Omental fat pad (tissue), 4 donors: Measurements from ENCODE around the gene FASTK. TPM values are rescaled to one million over a fixed set of nuclear protein-coding genes. Genes with fewer than 3 reads are reported as not detected.

Source experiments
- ATAC-seq: fragments of 150-250 bp; one replicate; pipeline ENCODE4 v1.9.1; 2016; ENCODE audit warnings: mild to moderate bottlenecking, moderate library complexity; ENCODE audit not compliant: low FRiP score
- DNase-seq: peaks from one replicate; pipeline ENCODE4 v3.0.0-alpha.2; 2019; ENCODE audit warnings: low spot score
- total RNA-seq, 4 donors: library from RNA; depleted of rRNA; stranded (reverse); fragments of >200 nt; gene quantifications; one replicate each; pipeline ENCODE4 v1.1.0, GENCODE V29; 2016
- TF ChIP-seq, protein P1 (sequence below), 3 donors: fragments of 450-650 bp; IDR thresholded peaks; one replicate each; pipeline ENCODE4 v1.5.1; 2016 to 2017; ENCODE audit warnings: antibody characterized with exemption in 3 of 3, mild to moderate bottlenecking in 3 of 3, moderate library complexity in 2 of 3

The FASTK gene
- total RNA-seq, 4 donors from 2014 or later = 44.0 to 67.6 (median 51.6) TPM

DNA sequence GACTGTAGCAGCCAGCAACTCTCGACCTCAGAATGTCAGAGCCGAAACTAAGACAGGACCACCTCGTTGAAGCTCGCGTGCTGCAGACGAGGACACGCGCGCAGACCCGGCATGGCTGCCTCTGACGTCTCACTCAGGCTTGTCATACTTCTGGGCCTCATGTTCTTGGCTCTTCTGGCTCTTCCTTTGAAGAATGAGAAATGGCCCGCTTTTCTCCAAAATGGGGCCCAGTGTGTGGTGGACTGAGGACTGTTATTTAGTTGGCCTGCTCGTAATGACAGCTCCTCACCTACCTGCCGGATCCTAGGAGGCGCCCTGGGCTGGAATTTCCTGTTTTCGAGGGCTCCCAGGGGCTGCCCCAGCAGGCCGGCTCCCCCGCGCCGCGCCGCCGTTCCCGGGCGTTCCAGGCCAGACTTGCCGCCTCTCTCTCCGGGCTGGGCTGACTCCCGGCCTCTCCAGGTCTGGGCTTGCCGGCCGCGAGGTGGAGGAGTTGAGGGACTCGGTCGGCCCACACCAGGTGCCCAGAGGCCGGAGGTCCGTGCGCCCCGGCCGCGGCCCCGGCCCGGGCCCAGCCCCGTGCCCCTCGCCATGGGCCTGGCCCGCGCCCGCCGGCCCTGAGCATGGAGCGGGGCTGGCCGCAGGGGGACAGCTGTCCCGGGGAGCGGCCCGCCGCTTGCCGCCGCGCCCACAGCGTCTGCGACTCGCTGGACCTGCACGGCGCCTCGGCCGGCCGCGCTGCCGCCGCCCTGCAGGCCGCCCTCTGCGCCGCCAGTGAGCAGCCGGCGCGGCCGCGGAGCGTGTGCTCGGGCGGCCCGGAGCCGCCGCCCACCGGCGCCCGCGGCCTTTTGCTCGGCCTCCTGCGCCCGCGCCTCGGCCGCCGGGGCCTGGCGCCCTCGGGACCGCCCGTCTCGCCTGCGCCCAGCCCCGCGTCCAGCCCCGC is 33.8 kb upstream of the FASTK start:
- DNase-seq (no peak), ATAC-seq (no peak)
- TF ChIP-seq, protein P1, sequence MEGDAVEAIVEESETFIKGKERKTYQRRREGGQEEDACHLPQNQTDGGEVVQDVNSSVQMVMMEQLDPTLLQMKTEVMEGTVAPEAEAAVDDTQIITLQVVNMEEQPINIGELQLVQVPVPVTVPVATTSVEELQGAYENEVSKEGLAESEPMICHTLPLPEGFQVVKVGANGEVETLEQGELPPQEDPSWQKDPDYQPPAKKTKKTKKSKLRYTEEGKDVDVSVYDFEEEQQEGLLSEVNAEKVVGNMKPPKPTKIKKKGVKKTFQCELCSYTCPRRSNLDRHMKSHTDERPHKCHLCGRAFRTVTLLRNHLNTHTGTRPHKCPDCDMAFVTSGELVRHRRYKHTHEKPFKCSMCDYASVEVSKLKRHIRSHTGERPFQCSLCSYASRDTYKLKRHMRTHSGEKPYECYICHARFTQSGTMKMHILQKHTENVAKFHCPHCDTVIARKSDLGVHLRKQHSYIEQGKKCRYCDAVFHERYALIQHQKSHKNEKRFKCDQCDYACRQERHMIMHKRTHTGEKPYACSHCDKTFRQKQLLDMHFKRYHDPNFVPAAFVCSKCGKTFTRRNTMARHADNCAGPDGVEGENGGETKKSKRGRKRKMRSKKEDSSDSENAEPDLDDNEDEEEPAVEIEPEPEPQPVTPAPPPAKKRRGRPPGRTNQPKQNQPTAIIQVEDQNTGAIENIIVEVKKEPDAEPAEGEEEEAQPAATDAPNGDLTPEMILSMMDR (IDR thresholded peaks at IDR 0.05) = no peak

DNA sequence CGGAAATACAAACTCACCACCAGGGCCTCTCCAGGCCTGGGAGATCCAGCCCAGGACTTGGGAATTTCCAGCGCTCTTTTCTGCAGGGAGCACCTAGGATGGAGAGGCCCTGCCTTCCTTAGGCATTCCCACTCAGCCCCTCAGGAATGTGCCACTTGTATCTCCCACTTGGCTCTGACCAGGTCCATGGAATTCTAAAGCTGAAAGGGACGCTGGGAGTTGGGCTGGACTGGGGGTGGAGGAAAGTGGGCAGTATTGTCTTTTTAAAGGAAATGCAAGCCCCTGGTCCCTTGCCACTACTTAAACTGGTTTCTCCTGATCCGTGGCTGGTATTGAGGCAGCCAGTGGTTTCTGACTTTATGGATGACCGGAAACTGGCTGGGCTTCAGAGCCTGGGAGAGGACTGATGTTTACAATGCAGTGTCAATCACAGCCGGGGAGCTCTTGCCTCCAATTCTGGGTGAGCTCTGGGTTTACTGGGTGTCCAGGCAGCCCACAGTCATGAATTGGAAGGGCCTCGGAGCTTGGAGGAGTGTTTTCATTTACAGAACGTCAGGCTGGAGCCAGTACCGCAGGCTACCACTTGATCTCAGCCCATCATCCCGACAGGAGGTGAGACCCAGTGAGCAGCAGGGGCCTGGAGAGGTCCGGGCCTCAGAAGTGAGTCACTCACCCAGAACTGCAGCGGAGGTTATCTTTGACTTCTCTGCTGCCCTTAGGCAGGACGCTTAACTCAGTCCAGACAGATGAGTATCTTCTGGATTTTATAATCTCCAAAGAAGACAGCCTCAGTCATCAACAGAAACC is 32.9 kb upstream of the FASTK start:
- TF ChIP-seq, protein P1 (IDR thresholded peaks at IDR 0.05) = no peak
- DNase-seq (no peak), ATAC-seq (peak; percentile 52)

DNA sequence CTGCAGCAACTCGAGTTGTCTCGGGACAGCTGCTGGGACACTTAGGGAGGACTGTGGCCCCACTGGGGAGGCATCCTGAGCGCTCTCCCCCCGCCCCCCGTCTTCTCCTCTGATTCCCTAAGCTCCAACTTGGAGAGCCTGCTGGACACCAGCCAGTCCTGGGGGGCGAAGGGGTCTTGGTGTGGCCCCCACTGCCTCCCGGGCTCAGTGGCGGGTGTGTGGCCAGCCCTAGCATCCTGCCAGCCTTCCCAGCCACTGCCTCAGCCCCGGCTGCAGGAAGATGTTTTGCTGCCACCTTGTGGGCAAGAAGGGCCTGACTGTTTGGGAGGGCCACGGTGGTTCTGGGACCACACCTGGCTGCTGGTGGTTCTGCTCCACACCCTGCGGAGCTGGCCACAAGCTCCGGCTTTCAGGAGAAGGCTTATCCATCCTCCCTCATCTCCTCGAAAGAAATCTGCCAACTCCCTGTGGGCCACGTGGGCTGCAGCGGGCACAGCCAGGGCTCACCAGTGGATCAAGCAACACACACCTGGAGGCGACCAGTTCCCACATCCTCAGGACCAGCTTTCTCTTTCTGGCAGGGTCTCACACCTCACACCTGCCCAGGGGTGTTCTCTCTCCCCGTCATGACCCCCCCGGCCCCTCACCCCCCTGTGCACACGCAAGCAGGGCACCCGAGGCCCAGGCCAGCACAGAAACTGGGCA is 30.5 kb upstream of the FASTK start:
- TF ChIP-seq, protein P1 (IDR thresholded peaks at IDR 0.05) = peak in 2 of 3 donors; percentile 65 to 78
- DNase-seq = peak; percentile 73
- ATAC-seq = peak; percentile 58

DNA sequence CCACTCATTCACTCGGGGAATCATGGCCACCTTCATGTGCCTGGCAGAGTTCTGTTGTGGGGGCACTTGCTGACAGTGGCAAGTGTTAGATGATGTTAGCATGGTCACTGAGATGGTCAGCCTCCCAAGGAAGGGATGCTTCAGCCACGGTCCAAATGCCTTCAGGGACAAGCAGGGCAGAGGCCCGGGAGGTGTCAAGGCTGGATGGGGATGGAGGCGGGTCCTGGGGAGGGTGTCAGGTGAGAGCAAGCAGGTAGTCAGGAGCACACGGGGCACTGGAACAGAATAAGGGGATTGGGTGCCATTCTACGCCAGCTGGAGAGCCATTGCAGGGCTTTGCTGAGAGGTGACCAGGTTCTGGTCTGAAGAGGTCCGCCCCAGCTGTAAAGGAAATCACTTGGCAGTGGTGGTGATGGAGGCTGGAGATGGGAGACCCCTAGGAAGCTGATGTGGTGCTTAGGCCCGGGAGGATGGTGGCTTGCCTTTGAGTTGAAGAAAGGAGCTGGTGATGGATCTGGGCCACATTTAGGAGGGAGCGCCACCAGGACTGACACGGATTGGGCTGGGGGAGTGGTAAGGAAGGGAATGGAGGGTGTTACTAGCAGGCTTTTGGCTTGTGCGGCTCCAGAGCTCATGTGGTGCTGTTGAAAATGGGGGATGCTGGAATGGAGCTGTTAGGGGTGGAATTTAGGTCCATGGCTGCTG is 29.8 kb upstream of the FASTK start:
- no peak for ATAC-seq
- TF ChIP-seq, protein P1 (IDR thresholded peaks at IDR 0.05) = no peak
- DNase-seq = no peak

DNA sequence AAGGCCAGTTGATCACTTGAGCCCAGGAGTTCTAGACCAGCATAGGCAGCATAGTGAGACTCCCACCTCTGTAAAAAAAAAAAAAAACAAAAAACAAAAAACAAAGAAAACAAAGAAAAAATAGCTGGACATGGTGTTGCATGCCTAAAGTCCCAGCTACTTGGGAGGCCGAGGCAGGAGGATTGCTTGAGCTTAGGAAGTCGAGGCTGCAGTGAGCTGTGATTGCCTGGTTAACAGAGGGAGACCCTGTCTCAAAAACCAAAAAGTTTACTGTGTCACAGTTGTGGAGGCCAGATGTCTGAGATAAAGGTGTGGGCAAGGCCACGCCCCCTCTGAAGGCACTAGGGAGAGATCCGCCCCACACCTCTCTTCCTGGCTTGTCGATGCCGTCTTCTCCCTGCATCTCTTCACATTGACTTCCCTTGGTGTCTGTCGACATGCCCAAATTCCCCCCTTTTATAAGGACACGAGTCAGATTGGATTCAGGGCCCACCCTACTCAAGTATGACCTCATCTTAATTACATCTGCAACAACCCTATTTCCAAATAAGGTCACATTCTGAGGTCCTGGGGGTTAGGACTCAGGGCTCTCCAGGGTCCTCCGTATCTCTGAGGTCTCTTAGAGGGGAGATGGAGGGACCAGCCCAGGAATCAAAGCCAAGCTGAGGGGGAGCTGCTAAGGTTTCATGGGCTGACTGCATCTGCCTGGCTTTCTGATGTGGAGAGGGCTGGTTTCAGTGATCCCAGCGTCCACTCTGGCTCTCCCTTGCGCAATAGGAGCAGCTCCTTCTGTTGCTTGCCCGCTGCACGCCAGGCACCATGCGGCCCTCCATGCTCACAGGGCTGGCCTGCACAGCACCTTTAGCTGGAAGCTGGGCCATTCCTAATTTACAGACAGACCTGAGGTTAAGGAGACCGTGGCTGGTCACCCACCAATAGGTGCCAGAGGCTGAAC is 28.8 kb upstream of the FASTK start:
- no peak for ATAC-seq
- TF ChIP-seq, protein P1 (IDR thresholded peaks at IDR 0.05) = no peak
- DNase-seq = no peak
